GM21529 (cell line): ENCODE measurements around the gene TEDDM1.

Experiments
- ATAC-seq: cut with Tn5 transposase; IDR thresholded peaks from one replicate; pipeline ENCODE4 v1.9.1; 2021; ENCODE audit not compliant: unreplicated experiment

Gene TEDDM1

GRCh38 chr1:182407724-182408123, 7.3 kb upstream of the TEDDM1 start:
- no peak for ATAC-seq

GRCh38 chr1:182406012-182406411, 5.5 kb upstream of the TEDDM1 start:
- no peak for ATAC-seq

GRCh38 chr1:182405578-182405977, 5.1 kb upstream of the TEDDM1 start:
- ATAC-seq = no peak

GRCh38 chr1:182404781-182405180, 4.3 kb upstream of the TEDDM1 start:
- no peak for ATAC-seq

GRCh38 chr1:182397653-182398393, 2.6 kb downstream of the TEDDM1 start:
- ATAC-seq = no peak

DNA sequence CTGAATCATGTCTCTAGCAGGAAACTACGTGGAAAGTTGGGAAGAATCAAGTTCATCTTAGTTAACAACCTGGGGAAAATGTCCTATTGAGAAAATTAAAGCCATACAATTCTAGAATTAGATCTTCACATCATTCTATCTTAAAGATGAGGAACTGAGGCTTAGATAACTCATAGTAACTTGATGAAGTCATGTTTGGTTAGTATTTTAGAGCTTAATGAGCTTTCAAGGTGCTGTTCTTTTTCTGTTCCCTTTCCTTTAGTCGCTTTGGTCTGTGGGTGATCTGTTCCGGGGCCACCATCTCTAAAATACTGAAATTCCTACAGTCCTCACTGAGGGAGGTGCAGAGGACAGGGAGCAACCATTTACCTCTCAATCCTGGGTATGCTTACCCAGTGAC, 4.6 kb downstream of the TEDDM1 start:
- no peak for ATAC-seq

GRCh38 chr1:182394055-182394775, 6.3 kb downstream of the TEDDM1 start:
- no peak for ATAC-seq

DNA sequence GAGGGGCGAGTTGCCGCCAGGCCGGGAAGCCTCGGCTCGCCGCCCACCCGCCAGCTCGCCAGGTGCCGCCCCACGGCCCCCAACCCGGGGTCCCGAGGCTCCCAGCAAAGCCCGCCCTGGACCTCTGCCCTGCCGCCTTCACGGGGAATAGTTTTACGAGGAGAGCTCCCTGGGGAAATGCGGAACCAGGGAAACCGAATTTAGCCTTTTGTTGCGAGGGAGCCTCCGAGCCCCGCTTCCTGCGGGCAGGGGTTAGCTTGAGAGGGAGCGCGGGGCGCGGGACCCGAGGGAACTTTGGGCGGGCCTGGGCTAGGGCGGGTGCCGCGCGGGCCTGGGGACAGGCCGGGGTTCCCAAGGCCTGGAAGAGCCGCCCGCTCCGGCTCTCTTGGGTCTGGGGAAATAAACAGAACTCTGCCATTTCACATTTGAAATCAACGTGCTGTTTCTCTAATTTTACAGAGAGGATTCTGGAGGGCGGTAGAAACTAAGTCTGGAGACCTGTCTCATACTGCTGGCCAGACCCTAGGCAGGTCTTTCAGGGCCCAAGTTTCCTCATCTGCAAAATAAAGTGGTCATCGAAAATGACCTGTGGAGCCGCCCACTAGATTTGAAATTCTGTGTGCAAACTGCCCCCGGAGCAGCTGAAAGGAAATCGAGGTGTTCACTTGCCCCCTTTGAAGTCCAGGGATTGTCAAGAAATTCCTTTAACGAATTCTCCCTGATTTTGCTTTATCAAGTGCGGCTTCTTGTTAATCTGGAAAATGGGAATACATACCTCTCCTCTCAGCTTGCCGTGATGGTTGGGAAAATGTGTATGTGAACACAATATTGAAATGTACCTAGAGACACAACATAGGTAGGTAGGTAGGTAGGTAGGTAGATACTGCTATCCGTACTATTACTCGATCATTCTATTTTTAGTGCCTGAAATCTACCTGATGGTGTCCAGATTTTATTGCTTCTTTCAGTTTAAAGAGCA, 8.1 kb downstream of the TEDDM1 start:
- ATAC-seq = peak; percentile 18

DNA sequence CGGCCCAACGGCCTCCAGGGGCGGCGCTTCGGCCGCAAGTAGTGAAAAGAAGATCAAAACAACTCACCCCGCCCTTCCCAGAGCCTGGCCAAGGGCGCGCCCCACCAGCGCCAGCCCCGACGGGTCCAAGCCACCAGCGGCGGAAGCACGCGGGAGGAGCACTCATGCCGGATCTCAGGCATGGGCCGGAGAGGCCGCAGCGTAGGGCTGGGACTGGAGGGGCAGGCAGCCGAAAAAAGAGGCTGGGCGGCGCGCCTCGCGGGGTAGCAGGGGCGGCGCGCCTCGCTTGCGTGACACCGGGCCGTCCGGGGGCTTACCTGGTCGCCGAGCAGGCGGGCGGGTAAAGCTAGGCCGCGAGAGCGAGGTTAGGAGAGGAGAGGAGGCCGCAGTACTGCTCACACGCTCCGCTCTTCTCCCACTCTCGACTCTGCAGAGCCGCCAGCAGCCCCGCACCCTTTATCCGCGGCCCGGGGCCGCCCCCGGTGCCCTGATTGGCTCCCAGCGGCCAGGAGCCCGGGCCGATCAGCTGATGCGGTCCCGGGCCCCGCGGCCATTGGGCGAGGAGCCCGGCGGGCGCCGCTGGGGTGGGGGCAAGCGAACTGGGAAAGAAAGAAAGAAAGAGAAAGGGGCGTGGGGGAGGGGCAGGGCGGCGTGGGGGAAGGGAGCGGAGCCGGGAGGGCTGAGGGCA, 9.0 kb downstream of the TEDDM1 start, which contains the start of gene GLUL:
Gene GLUL (minus strand): TSS at position 429 of the 688 bp plus-strand sequence. CDS start 3,053 bp downstream, outside the sequence.
- ATAC-seq = peak; percentile 75

DNA sequence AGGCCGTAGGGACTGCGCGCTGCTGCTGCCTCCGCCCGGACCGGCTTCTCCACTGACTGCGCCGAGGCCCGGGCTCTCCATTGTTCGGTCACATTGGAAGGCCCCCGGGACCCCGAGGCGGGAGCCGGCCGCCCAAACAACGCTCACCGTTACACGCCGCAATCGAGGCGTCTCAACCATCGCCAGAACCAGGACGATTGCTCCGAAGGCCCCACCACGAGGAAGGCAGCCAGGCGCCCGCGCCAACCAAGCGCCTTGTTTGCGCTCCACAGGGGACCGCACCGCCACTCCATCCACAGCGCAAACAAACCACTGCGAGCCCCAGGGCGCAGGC, 9.5 kb downstream of the TEDDM1 start:
- no peak for ATAC-seq

- no peak for ATAC-seq
Measured at GRCh38 chr1:182389619-182390047, 10.8 kb downstream of the TEDDM1 start.

DNA sequence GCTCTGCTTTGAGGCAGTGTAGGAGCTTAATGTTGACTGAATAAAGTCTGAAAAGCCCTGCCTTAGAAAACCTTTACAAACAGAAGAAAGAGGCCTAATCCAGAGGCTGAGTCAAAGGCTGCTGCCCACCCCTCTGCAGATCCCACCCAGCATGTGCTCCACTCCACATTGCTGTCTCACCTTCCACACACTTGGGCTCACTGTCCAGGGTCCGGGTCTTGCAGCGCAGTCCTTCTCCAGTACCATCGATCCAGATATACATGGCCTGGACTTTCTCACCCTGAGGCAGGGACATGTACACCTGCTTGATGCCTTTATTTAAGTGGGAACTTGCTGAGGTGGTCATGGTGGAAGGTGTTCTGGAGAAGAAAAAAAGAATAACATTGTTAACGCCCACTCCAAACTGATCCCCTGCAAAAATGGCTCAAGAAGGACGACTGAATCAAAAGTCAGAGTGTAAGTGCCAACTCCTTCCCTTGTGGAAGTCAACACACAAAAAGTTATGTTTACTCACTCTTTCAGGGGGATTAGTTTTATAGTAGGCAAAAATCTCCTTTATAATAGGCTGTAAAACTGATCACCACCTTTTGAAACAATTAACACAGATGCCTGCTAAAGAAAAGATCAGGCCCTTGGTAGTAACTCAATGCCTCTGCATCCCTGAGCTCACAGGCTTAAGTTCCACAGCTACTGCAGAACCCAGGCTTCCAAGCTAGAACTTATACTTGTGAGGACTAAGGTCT, 11.9 kb downstream of the TEDDM1 start:
- ATAC-seq = no peak

- ATAC-seq = no peak
Measured at GRCh38 chr1:182387566-182387965, 12.9 kb downstream of the TEDDM1 start.

DNA sequence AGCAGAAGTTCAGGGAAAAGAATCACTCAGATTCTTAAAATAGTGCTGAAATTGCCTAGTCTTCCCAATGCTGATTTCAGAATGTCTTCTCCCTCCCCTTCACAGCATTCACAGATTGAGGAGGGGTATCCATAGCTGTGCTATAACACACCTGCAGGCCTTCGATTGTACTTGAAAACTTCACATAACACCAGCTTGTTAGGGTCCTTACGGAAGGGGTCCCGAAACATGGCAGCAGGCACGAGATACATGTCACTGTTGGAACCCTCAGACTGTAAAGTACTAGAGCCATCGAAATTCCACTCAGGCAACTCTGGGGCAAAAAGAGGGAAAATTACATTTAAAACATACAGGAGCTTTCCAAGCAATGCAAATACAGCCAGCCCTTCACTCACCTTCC, 13.5 kb downstream of the TEDDM1 start:
- no peak for ATAC-seq

DNA sequence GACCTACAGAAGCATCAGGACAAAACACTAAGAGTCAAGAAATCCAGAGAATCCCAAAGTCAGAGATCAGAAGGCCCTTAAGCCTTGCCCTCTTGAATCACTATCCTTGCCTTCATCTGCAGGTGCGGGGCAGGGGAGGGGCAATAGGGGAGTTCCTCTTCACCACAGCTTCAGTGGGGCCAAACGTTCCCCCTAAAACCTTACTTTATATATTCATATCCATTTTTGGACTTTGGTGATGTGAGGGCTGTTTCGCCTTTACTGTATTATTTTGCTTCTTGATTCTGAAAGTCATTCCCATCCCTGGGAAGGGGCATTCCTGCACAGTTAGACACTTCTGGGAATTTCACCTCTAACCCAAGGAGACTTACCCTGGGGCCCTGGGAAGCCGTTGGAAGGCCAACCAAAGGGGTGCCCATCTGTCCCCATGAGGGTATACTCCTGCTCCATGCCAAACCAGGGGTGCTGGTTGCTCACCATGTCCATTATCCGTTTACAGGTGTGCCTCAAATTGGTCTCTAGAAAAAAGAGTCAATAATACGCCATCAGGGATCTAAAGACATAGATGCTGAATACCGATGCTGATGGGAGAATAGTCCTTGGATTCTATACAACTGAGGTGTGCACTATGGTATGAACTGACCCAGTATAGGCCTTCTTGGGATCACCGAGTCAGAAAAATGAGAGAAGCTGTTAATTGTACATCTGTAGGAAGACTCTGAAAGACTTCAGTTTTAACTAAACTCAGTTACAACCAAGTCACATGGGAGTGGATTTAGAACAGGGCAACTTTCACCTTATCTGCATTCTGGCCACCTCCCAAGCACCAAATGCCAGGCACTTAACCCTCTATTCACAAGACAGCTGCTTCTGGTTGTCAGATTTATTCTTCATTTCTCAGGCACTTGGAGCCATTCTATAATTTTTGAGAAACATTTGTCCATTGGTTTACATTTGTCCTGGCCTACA, 14.3 kb downstream of the TEDDM1 start:
- ATAC-seq = no peak

- no peak for ATAC-seq
Measured at GRCh38 chr1:182384387-182384960, 16.0 kb downstream of the TEDDM1 start.

GRCh38 chr1:182383934-182384333, 16.5 kb downstream of the TEDDM1 start:
- ATAC-seq = no peak

DNA sequence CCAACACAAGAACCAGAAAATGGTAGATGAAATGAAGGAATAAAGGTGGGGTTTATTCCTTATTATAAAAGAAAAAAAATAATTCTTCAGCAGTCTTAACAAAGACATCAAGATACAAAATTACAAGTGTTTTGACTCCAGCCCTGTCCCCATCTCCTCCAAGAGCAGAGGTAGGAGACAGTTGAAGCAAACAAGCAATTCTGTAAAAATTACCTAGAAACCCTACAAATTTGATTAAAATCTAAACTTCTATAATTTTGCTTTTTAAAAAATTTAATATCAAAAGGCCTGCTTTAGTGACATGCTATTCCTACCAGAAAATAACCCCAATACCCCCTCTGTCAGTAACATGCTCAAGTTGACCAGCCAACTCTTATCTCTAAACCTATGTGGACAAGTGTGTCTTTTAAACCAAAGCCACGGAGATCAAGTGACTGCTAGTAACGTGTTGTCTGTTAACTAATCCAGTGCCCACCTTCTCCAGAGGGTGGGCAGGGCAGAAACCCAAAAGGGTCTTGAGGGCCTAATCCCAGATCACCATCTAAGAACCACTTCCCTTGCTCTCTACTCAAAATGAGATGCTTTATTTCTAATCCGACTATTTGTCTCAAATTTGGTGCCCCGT, 17.3 kb downstream of the TEDDM1 start:
- ATAC-seq = no peak
